ENCODE results near the gene PERM1.

GRCh38 chr1:1004420-1004779 is 22.5 kb upstream of the PERM1 start:
- TF ChIP-seq RNF219 (CRISPR knock-in tag; IDR thresholded peaks at IDR 0.05) (no peak), GABPA (IDR thresholded peaks at IDR 0.05; ENCODE audit: low read depth, low read length) (no peak), GABPA (CRISPR knock-in tag; IDR thresholded peaks at IDR 0.05; ENCODE audit: low read depth) (no peak), CREB1 (IDR thresholded peaks at IDR 0.05) (no peak), CREB1 (CRISPR knock-in tag; IDR thresholded peaks at IDR 0.05) (no peak), ZNF83 (CRISPR knock-in tag; IDR thresholded peaks at IDR 0.05; ENCODE audit: borderline replicate concordance) (no peak), PLSCR1 (CRISPR knock-in tag; IDR thresholded peaks at IDR 0.05; ENCODE audit: borderline replicate concordance) (no peak)
